OCI-LY3 (cell line): ENCODE data around the gene ZSWIM8.

Experiments used
- EZH2phosphoT487 ChIP-seq: fragments of 200-600 bp; shearing (Covaris generic); IDR thresholded peaks from 2 replicates; pipeline ENCODE4 v1.6.1; 2018; ENCODE audit warnings: antibody characterized with exemption, mixed run types, low read depth
- TF ChIP-seq, protein P1 (sequence below): fragments of 200-600, 300-600 bp; sonication (generic); IDR thresholded peaks from 2 replicates; pipeline ENCODE4 v1.5.1; 2014; ENCODE audit warnings: antibody characterized with exemption, low read length, low read depth

DNA sequence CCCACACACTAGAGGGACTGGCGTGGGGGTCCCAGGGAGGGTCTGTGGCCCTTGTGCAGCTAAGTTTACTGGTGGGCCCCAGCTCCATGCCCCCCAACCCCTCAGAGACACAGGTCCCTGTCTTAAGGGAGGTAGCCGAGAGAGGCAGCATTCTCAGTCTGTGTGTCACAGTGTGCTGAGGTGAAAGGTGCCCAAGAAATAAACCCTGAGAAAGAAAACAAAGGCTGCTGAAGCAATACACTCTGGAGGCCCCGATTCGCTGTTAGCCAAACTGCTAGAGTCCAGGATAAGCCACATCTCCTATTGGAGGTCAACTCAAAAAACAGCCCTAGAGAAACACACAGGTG is 54.6 kb downstream of the ZSWIM8 start:
- TF ChIP-seq, protein P1, sequence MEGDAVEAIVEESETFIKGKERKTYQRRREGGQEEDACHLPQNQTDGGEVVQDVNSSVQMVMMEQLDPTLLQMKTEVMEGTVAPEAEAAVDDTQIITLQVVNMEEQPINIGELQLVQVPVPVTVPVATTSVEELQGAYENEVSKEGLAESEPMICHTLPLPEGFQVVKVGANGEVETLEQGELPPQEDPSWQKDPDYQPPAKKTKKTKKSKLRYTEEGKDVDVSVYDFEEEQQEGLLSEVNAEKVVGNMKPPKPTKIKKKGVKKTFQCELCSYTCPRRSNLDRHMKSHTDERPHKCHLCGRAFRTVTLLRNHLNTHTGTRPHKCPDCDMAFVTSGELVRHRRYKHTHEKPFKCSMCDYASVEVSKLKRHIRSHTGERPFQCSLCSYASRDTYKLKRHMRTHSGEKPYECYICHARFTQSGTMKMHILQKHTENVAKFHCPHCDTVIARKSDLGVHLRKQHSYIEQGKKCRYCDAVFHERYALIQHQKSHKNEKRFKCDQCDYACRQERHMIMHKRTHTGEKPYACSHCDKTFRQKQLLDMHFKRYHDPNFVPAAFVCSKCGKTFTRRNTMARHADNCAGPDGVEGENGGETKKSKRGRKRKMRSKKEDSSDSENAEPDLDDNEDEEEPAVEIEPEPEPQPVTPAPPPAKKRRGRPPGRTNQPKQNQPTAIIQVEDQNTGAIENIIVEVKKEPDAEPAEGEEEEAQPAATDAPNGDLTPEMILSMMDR, result no peak
- no peak for TF ChIP-seq EZH2phosphoT487
